Endothelial cell of umbilical vein (primary cell): Measurements from ENCODE around the gene EIF2B1. TPM values are rescaled to one million over a fixed set of nuclear protein-coding genes. Genes with fewer than 3 reads are reported as not detected.

Source experiments
- BruUV-seq: library from RNA; stranded (reverse); fragments of 400-500 nt; replicated peaks from 2 replicates; lab custom pipeline; 2021; lab: Mats Ljungman, UMichigan
- CTCF ChIA-PET: fragments of 300-600, 350-600 bp; sonication (Branson Sonifier 250); formaldehyde crosslinking; loops from one replicate; lab custom pipeline; 2021; ENCODE audit warnings: antibody characterized with exemption, inconsistent platforms; lab: Charles Lee
- POLR2A ChIA-PET: fragments of 300-600, 350-600 bp; sonication (Branson Sonifier 250); formaldehyde crosslinking; loops from one replicate; lab custom pipeline; 2021; ENCODE audit warnings: antibody characterized with exemption, inconsistent platforms; lab: Charles Lee
- DNase-seq: peaks from one replicate; pipeline ENCODE4 v3.0.0-alpha.2; 2011; ENCODE audit warnings: low read depth, low spot score
- FAIRE-seq: peaks from 2 replicates; lab custom pipeline; 2011; peaks lifted over from hg19 to GRCh38; lab: Jason Lieb, UNC
- H2AFZ ChIP-seq: 2 replicates; pipeline ENCODE4 v1.6.0; 2012; ENCODE audit warnings: low read depth, low read length, control low read depth, inconsistent platforms
- H3K27ac ChIP-seq: 2 replicates; pipeline ENCODE4 v1.5.1; 2011; ENCODE audit warnings: low read depth, mild to moderate bottlenecking, control low read depth, low read length, moderate library complexity; ENCODE audit not compliant: insufficient read depth
- H3K27me3 ChIP-seq, 2 experiments: 2 replicates each; pipeline versions ENCODE4 v1.6.0 to v1.6.1; 2011; ENCODE audit warnings: low read length in 2 of 2, mixed read lengths in 1 of 2; ENCODE audit not compliant: control insufficient read depth in 2 of 2, insufficient read depth in 2 of 2
- H3K36me3 ChIP-seq, 2 experiments: 2 replicates in 1 of 2; 3 replicates in 1 of 2; pipeline ENCODE4 v1.5.1; 2011; ENCODE audit warnings: low read length in 2 of 2, mild to moderate bottlenecking in 1 of 2, moderate library complexity in 1 of 2; ENCODE audit not compliant: control insufficient read depth in 2 of 2, insufficient read depth in 2 of 2; ENCODE audit errors: extremely low read depth in 1 of 2
- H3K4me1 ChIP-seq: 3 replicates; pipeline ENCODE4 v1.5.1; 2011; ENCODE audit warnings: mild to moderate bottlenecking, low read length; ENCODE audit not compliant: control insufficient read depth, insufficient read depth; ENCODE audit errors: extremely low read depth
- H3K4me2 ChIP-seq: 2 replicates; pipeline ENCODE4 v1.6.1; 2011; ENCODE audit warnings: low read length, control low read depth, mixed read lengths; ENCODE audit not compliant: insufficient read depth
- H3K4me3 ChIP-seq, 3 experiments: fragments of 200-600 bp in 1 of 3; sonication (generic), shearing (Covaris generic) in 1 of 3; replicated peaks in 1 of 3; 2 replicates each; pipeline ENCODE4 v1.5.1; 2011 to 2016; ENCODE audit warnings: control low read depth in 3 of 3, low read length in 3 of 3, mild to moderate bottlenecking in 2 of 3, inconsistent platforms in 1 of 3, low read depth in 1 of 3, moderate library complexity in 1 of 3; ENCODE audit not compliant: insufficient read depth in 1 of 3
- H3K79me2 ChIP-seq: 2 replicates; pipeline ENCODE4 v1.6.0; 2012; ENCODE audit warnings: low read length, inconsistent platforms; ENCODE audit not compliant: control insufficient read depth, insufficient read depth
- H3K9ac ChIP-seq: replicated peaks from 2 replicates; pipeline ENCODE3; 2011; ENCODE audit warnings: low read length, control low read depth; ENCODE audit not compliant: insufficient read depth; ENCODE audit errors: extremely low read depth
- H3K9me1 ChIP-seq: replicated peaks from 3 replicates; pipeline ENCODE4 v1.6.0; 2011; ENCODE audit warnings: mild to moderate bottlenecking, low read length; ENCODE audit not compliant: control insufficient read depth, insufficient read depth; ENCODE audit errors: extremely low read depth
- H3K9me3 ChIP-seq: replicated peaks from 2 replicates; pipeline ENCODE4 v1.5.1; 2012; ENCODE audit warnings: low read length, inconsistent platforms; ENCODE audit not compliant: control insufficient read depth, insufficient read depth
- H4K20me1 ChIP-seq: replicated peaks from 2 replicates; pipeline ENCODE3; 2011; ENCODE audit warnings: mild to moderate bottlenecking, low read length; ENCODE audit not compliant: control insufficient read depth, insufficient read depth; ENCODE audit errors: extremely low read depth
- CTCF ChIP-seq, 2 donors: IDR thresholded peaks; 1 replicate in 1 of 2; 2 replicates in 1 of 2; pipeline ENCODE4 v1.5.1; 2011; ENCODE audit warnings: low read length in 2 of 2, mild to moderate bottlenecking in 2 of 2, moderate library complexity in 2 of 2, control low read depth in 1 of 2, inconsistent platforms in 1 of 2, low read depth in 1 of 2; ENCODE audit not compliant: insufficient read depth in 1 of 2; ENCODE audit errors: extremely low read depth in 1 of 2
- EZH2 ChIP-seq: IDR thresholded peaks from 2 replicates; pipeline ENCODE4 v1.6.1; 2012; ENCODE audit warnings: borderline replicate concordance, low read depth, mild to moderate bottlenecking, moderate library complexity, low read length, inconsistent platforms; ENCODE audit not compliant: severe bottlenecking
- FOS ChIP-seq: IDR thresholded peaks from 2 replicates; pipeline ENCODE4 v1.6.1; 2011; ENCODE audit warnings: mild to moderate bottlenecking, low read length, moderate library complexity, borderline replicate concordance; ENCODE audit not compliant: insufficient read depth
- GATA2 ChIP-seq: IDR thresholded peaks from 2 replicates; pipeline ENCODE4 v1.7.0; 2011; ENCODE audit warnings: low read depth, mild to moderate bottlenecking, moderate library complexity, mixed read lengths, low read length; ENCODE audit not compliant: insufficient read length, insufficient read depth
- JUN ChIP-seq: IDR thresholded peaks from 2 replicates; pipeline ENCODE4 v1.6.1; 2011; ENCODE audit warnings: borderline replicate concordance, low read depth; ENCODE audit not compliant: insufficient read length, insufficient read depth
- MAX ChIP-seq: IDR thresholded peaks from 2 replicates; pipeline ENCODE4 v1.6.1; 2011; ENCODE audit not compliant: insufficient read depth, insufficient read length
- MYC ChIP-seq: IDR thresholded peaks from one replicate; pipeline ENCODE4 v1.6.1; 2011; ENCODE audit warnings: mild to moderate bottlenecking, low read depth, low read length
- POLR2A ChIP-seq: IDR thresholded peaks from 2 replicates; pipeline ENCODE4 v1.6.1; 2012; ENCODE audit warnings: low read depth, mild to moderate bottlenecking, control low read depth, low read length
- POLR2AphosphoS5 ChIP-seq: IDR thresholded peaks from 2 replicates; pipeline ENCODE4 v1.6.1; 2012; ENCODE audit warnings: low read depth, mild to moderate bottlenecking, control low read depth, low read length, moderate library complexity; ENCODE audit not compliant: insufficient read depth
- dilution Hi-C: fragments of 300-500 bp; cut with MboI; formaldehyde crosslinking; loops from one replicate; pipeline ENCODE4 v1.15.0; 2019; ENCODE audit warnings: low sequenced_read_pairs; ENCODE audit not compliant: extremely low pct_ligation_motif_present
- intact Hi-C: fragments of 100-400 bp; cut with micrococcal nuclease; formaldehyde crosslinking; loops from one replicate; pipeline ENCODE4 v1.10.0; 2022
- polyA plus RNA-seq, 4 experiments: library from polyadenylated mRNA; depleted of rRNA in 3 of 4; stranded (reverse) in 3 of 4; unstranded in 1 of 4; fragments of >200 nt; gene quantifications; 2 replicates each; pipeline versions ENCODE4 v1.2.1 to v1.2.3, GENCODE V29; 2011 to 2012; ENCODE audit warnings: missing spikeins in 1 of 4
- total RNA-seq: library from RNA; stranded (reverse); gene quantifications from 2 replicates; pipeline ENCODE4 v1.2.3, GENCODE V29; 2021

The EIF2B1 gene
- total and polyA plus RNA-seq, 2 donors (not counting 3 experiments of a cell fraction or from before 2014, with no cell fraction given), result 32.6 to 61.8 TPM

GRCh38 chr12:123654129-123654701, 20.7 kb upstream of the EIF2B1 start:
- Histone ChIP-seq H3K4me3 (no peak overlapping the region), H2AFZ (no peak overlapping the region), H3K9ac (no peak overlapping the region), H3K27ac (no peak overlapping the region), H3K4me1 (no peaks in the 10 kb centered on the region), H3K9me1 (no peaks in the 10 kb centered on the region), H3K4me2 (no peak overlapping the region), H3K79me2 (no peaks in the 10 kb centered on the region), H3K36me3 (peaks cover 7 to 8% of the 10 kb centered on the region in 2 experiments), H3K27me3 (no peaks in the 10 kb centered on the region), H4K20me1 (no peaks in the 10 kb centered on the region), H3K9me3 (no peaks in the 10 kb centered on the region)
- DNase-seq, result no peak
- no TSS peak for BruUV-seq
- no peak for FAIRE-seq
- ChIA-PET POLR2A (no interaction called here), CTCF (no interaction called here)
- TF ChIP-seq MYC, result no peak
- no peak for TF ChIP-seq EZH2
- TF ChIP-seq GATA2, result no peak
- TF ChIP-seq JUN, result no peak
- TF ChIP-seq CTCF (IDR thresholded peaks at IDR 0.05; ENCODE audit: extremely low read depth in 1 of 2, insufficient read depth in 1 of 2, low read depth in 1 of 2, low read length in 2 of 2), result no peak
- TF ChIP-seq MAX, result no peak
- no peak for TF ChIP-seq POLR2AphosphoS5
- TF ChIP-seq FOS, result no peak
- no peak for TF ChIP-seq POLR2A
- dilution Hi-C loops, result no loop called here
- intact Hi-C loops, result no loop called here
